ENCODE results near the gene CNGA3. TPM values are rescaled to one million over a fixed set of nuclear protein-coding genes. Genes with fewer than 3 reads are reported as not detected.
A peak's percentile ranks its signal among the peaks of the same experiment; 100 is the strongest.

CNGA3 gene
- total and polyA plus RNA-seq, 2 experiments from 2014 or later, result not detected

DNA sequence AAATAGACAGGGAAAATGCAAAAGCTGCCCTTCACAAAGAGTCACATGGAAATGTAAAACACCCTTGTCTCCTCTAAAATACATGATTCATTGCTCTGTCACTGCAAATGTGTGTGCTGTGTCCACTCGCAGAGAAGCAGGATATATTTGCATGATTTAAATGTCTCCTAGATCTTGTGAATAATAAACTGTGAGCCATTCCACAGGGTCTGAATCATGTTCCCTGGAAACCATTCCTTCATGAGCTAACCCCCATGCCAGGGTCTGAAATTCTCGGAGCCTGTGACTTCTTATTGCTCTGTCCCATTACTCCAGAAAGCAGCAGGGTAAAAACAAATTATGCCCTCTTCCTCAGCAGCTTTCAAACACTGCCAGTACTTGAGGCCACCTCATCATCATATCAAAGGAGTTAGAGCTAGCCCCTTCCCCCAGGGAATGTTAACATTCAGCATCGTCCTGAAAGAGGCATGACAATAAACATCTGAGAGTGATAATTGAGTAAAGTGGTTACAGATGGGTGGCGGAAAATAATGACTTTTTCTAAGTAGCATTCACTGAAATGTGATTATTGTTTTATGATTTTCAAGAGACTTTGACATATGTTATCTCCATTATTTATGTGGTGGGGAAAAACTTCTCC is 11.7 kb upstream of the CNGA3 start:
- peak; percentile 83 for DNase-seq (ENCODE audit: low spot score)
- TF ChIP-seq NANOG (IDR thresholded peaks at IDR 0.05; ENCODE audit: borderline replicate concordance) (peak; percentile 81), EZH2phosphoT487 (IDR thresholded peaks at IDR 0.05; ENCODE audit: unreplicated experiment) (no peak), CREB1 (CRISPR knock-in tag; IDR thresholded peaks at IDR 0.05; ENCODE audit: low read depth) (peak; percentile 31; the same call in 1 of the 2 replicates)
- TF ChIP-seq, protein P1, sequence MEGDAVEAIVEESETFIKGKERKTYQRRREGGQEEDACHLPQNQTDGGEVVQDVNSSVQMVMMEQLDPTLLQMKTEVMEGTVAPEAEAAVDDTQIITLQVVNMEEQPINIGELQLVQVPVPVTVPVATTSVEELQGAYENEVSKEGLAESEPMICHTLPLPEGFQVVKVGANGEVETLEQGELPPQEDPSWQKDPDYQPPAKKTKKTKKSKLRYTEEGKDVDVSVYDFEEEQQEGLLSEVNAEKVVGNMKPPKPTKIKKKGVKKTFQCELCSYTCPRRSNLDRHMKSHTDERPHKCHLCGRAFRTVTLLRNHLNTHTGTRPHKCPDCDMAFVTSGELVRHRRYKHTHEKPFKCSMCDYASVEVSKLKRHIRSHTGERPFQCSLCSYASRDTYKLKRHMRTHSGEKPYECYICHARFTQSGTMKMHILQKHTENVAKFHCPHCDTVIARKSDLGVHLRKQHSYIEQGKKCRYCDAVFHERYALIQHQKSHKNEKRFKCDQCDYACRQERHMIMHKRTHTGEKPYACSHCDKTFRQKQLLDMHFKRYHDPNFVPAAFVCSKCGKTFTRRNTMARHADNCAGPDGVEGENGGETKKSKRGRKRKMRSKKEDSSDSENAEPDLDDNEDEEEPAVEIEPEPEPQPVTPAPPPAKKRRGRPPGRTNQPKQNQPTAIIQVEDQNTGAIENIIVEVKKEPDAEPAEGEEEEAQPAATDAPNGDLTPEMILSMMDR (conservative IDR thresholded peaks at IDR 0.05; ENCODE audit: low read depth in 2 of 2), result no peak
- peaks cover 14% of the 10 kb centered on the region for H3K9me3 Mint-ChIP-seq
- H3K27ac Mint-ChIP-seq, result peak overlapping the region; percentile 31; the same call in 1 of the 2 replicates
- peaks cover 15% of the 10 kb centered on the region for H3K27me3 Mint-ChIP-seq (ENCODE audit: insufficient read depth, low read depth, poor library complexity)
- no peaks in the 10 kb centered on the region for H3K79me2 ChIP-seq (replicated peaks; ENCODE audit: insufficient read depth)
- no peaks in the 10 kb centered on the region for H4K20me1 ChIP-seq (replicated peaks; ENCODE audit: insufficient read depth)
- peaks cover 40% of the 10 kb centered on the region for H3K4me1 Mint-ChIP-seq
- peak overlapping the region; percentile 29 for H3K4me3 ChIP-seq
- peak overlapping the region; percentile 55 for H3K4me2 ChIP-seq
- H3K27ac ChIP-seq (ENCODE audit: low read depth), result no peak overlapping the region
- no peaks in the 10 kb centered on the region for H3K9me2 ChIP-seq (ENCODE audit: insufficient read depth)
- H3K4me3 Mint-ChIP-seq, result peak overlapping the region; percentile 60
- H3K4me1 ChIP-seq (ENCODE audit: insufficient read depth), result peaks cover 29% of the 10 kb centered on the region
- H3K36me3 ChIP-seq (ENCODE audit: insufficient read depth), result no peaks in the 10 kb centered on the region
- H2AFZ ChIP-seq, result no peak overlapping the region
- ATAC-seq, result peak; percentile 93
- H3F3A ChIP-seq (replicated peaks; ENCODE audit: low read depth), result no peaks in the 10 kb centered on the region
- H3K36me3 Mint-ChIP-seq (ENCODE audit: low read depth), result peaks cover 3% of the 10 kb centered on the region; the same call in 1 of the 3 replicates
- peaks cover 6% of the 10 kb centered on the region; the same call in 1 of the 2 replicates for H3K27me3 ChIP-seq (ENCODE audit: insufficient read depth)

DNA sequence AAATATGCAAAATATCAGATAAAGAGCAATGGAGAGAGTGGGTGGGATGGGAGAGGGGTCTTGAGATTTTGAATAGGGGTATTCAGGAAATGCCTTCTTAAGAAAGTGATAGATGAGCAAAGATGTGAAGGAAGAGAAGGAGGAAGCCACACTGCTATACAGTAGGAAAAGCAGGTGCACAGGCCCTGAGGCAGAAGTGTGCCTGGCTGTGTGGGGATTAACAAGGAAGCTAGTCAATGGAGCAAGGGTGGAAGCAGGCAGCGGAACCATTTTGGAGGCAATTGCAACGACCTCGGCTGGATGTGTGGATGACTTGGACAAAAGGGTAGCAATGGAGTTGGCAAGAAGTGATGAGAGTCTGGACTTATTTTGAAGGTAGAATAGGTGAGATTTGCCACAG is 11.0 kb upstream of the CNGA3 start:
- no peaks in the 10 kb centered on the region for H3K9me2 ChIP-seq (ENCODE audit: insufficient read depth)
- ATAC-seq (peak; percentile 33), DNase-seq (ENCODE audit: low spot score) (no peak)
- no peaks in the 10 kb centered on the region for H4K20me1 ChIP-seq (replicated peaks; ENCODE audit: insufficient read depth)
- H3K4me3 ChIP-seq, result 0 out of 2 replicates have a peak overlapping the region, but pooled peaks have one; percentile 29
- TF ChIP-seq JUNB (IDR thresholded peaks at IDR 0.05; ENCODE audit: unreplicated experiment), result no peak
- TF ChIP-seq STAT1 (IDR thresholded peaks at IDR 0.05; ENCODE audit: unreplicated experiment), result no peak
- TF ChIP-seq, protein P2, sequence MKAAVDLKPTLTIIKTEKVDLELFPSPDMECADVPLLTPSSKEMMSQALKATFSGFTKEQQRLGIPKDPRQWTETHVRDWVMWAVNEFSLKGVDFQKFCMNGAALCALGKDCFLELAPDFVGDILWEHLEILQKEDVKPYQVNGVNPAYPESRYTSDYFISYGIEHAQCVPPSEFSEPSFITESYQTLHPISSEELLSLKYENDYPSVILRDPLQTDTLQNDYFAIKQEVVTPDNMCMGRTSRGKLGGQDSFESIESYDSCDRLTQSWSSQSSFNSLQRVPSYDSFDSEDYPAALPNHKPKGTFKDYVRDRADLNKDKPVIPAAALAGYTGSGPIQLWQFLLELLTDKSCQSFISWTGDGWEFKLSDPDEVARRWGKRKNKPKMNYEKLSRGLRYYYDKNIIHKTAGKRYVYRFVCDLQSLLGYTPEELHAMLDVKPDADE (IDR thresholded peaks at IDR 0.05), result no peak
- TF ChIP-seq, protein P1 (conservative IDR thresholded peaks at IDR 0.05; ENCODE audit: low read depth in 2 of 2), result no peak
- TF ChIP-seq ZNF114 (CRISPR knock-in tag; IDR thresholded peaks at IDR 0.05), result no peak
- no peak overlapping the region for H3K27ac ChIP-seq (ENCODE audit: low read depth)
- peaks cover 6% of the 10 kb centered on the region; the same call in 1 of the 2 replicates for H3K27me3 ChIP-seq (ENCODE audit: insufficient read depth)
- peaks cover 42% of the 10 kb centered on the region for H3K4me1 Mint-ChIP-seq
- H3K4me1 ChIP-seq (ENCODE audit: insufficient read depth), result peaks cover 29% of the 10 kb centered on the region
- no peak overlapping the region for H3K4me3 Mint-ChIP-seq
- H3K27ac Mint-ChIP-seq, result no peak overlapping the region; the same call in 1 of the 2 replicates
- H2AFZ ChIP-seq, result no peak overlapping the region
- H3K79me2 ChIP-seq (replicated peaks; ENCODE audit: insufficient read depth), result no peaks in the 10 kb centered on the region
- H3K36me3 ChIP-seq (ENCODE audit: insufficient read depth), result no peaks in the 10 kb centered on the region
- H3K27me3 Mint-ChIP-seq (ENCODE audit: insufficient read depth, low read depth, poor library complexity), result peaks cover 15% of the 10 kb centered on the region
- peaks cover 9% of the 10 kb centered on the region for H3K9me3 Mint-ChIP-seq
- peaks cover 3% of the 10 kb centered on the region; the same call in 1 of the 3 replicates for H3K36me3 Mint-ChIP-seq (ENCODE audit: low read depth)
- no peaks in the 10 kb centered on the region for H3F3A ChIP-seq (replicated peaks; ENCODE audit: low read depth)
- peak overlapping the region; percentile 55 for H3K4me2 ChIP-seq

Measured in GM23338 (cell line).